ENCODE data around the gene NTHL1. TPM values are rescaled to one million over a fixed set of nuclear protein-coding genes. Genes with fewer than 3 reads are reported as not detected.

The NTHL1 gene
- total and polyA plus RNA-seq, 2 donors (not counting 3 experiments of a cell fraction or from before 2014, with no cell fraction given): 39.8 to 65.8 TPM

- no peak overlapping the region for H3K4me3 ChIP-seq (replicated peaks in 1 of 3; ENCODE audit: insufficient read depth in 1 of 3, low read depth in 1 of 3, low read length in 3 of 3)
- intact Hi-C loops (cut with micrococcal nuclease): no loop called here
- H3K27ac ChIP-seq (ENCODE audit: insufficient read depth, low read depth, low read length): no peak overlapping the region
- H3K4me2 ChIP-seq (ENCODE audit: insufficient read depth, low read length): no peak overlapping the region
- no peak overlapping the region for H3K9ac ChIP-seq (replicated peaks; ENCODE audit: extremely low read depth, insufficient read depth, low read length)
- dilution Hi-C loops (cut with MboI; ENCODE audit: extremely low pct_ligation_motif_present, low sequenced_read_pairs): no loop called here
- TF ChIP-seq MAX (IDR thresholded peaks at IDR 0.05; ENCODE audit: insufficient read depth, insufficient read length) (no peak), GATA2 (IDR thresholded peaks at IDR 0.05; ENCODE audit: insufficient read depth, insufficient read length, low read depth, low read length) (no peak), CTCF (IDR thresholded peaks at IDR 0.05; ENCODE audit: extremely low read depth in 1 of 2, insufficient read depth in 1 of 2, low read depth in 1 of 2, low read length in 2 of 2) (no peak), MYC (IDR thresholded peaks at IDR 0.05; ENCODE audit: low read depth, low read length) (no peak), JUN (IDR thresholded peaks at IDR 0.05; ENCODE audit: borderline replicate concordance, insufficient read depth, insufficient read length, low read depth) (no peak), EZH2 (IDR thresholded peaks at IDR 0.05; ENCODE audit: borderline replicate concordance, low read depth, low read length, severe bottlenecking) (no peak), POLR2AphosphoS5 (IDR thresholded peaks at IDR 0.05; ENCODE audit: insufficient read depth, low read depth, low read length) (no peak), FOS (IDR thresholded peaks at IDR 0.05; ENCODE audit: borderline replicate concordance, insufficient read depth, low read length) (no peak), POLR2A (IDR thresholded peaks at IDR 0.05; ENCODE audit: low read depth, low read length) (no peak)
- no TSS peak for BruUV-seq (replicated peaks)
- FAIRE-seq: no peak
- no peaks in the 10 kb centered on the region for H3K79me2 ChIP-seq (ENCODE audit: control insufficient read depth, insufficient read depth, low read length)
- ChIA-PET CTCF (interaction anchor here (0.8 to 8.9 kb wide), 9 partner anchors 8 to 131 kb away, joined by 3 to 137 read pairs (median 4); no protein-coding TSS in a partner anchor), POLR2A (no interaction called here)
- H3K36me3 ChIP-seq (ENCODE audit: control insufficient read depth in 2 of 2, extremely low read depth in 1 of 2, insufficient read depth in 2 of 2, low read length in 2 of 2): no peaks in the 10 kb centered on the region
- no peaks in the 10 kb centered on the region for H4K20me1 ChIP-seq (replicated peaks; ENCODE audit: control insufficient read depth, extremely low read depth, insufficient read depth, low read length)
- peaks cover 4 to 11% of the 10 kb centered on the region in 2 experiments for H3K27me3 ChIP-seq (ENCODE audit: control insufficient read depth in 2 of 2, insufficient read depth in 2 of 2, low read length in 2 of 2)
- H3K9me3 ChIP-seq (replicated peaks; ENCODE audit: control insufficient read depth, insufficient read depth, low read length): no peaks in the 10 kb centered on the region
- H3K9me1 ChIP-seq (replicated peaks; ENCODE audit: control insufficient read depth, extremely low read depth, insufficient read depth, low read length): no peaks in the 10 kb centered on the region
- H2AFZ ChIP-seq (ENCODE audit: low read depth, low read length): no peak overlapping the region
- no peak for DNase-seq (ENCODE audit: low read depth, low spot score)
- peaks cover 6% of the 10 kb centered on the region for H3K4me1 ChIP-seq (ENCODE audit: control insufficient read depth, extremely low read depth, insufficient read depth, low read length)
Measured at GRCh38 chr16:2015947-2016208, 31.8 kb downstream of the NTHL1 start.

All from endothelial cell of umbilical vein (primary cell).